HEK293 (cell line): ENCODE results near the gene TMEM208.
A peak's percentile ranks its signal among the peaks of the same experiment; 100 is the strongest.

ENCODE experiments used
- BCL11A ChIP-seq: fragments of 450-650 bp; formaldehyde crosslinking; IDR thresholded peaks from 2 replicates; pipeline ENCODE4 v1.5.1; 2016; ENCODE audit warnings: low read depth, missing biosample characterization, missing genetic modification characterization
- HOXA7 ChIP-seq: sonication (generic); formaldehyde crosslinking; IDR thresholded peaks from 2 replicates; pipeline ENCODE4 v1.8.1; 2022; ENCODE audit warnings: missing genetic modification reagents, borderline replicate concordance
- KLF10 ChIP-seq: fragments of 450-650 bp; IDR thresholded peaks from 2 replicates; pipeline ENCODE4 v1.5.1; 2018; ENCODE audit warnings: missing biosample characterization, mild to moderate bottlenecking, missing genetic modification characterization
- KLF9 ChIP-seq: fragments of 450-650 bp; formaldehyde crosslinking; IDR thresholded peaks from 2 replicates; pipeline ENCODE4 v1.5.1; 2016; ENCODE audit warnings: missing biosample characterization, missing genetic modification characterization, low read depth
- RBAK ChIP-seq: fragments of 450-650 bp; formaldehyde crosslinking; IDR thresholded peaks from 2 replicates; pipeline ENCODE4 v1.5.1; 2016; ENCODE audit warnings: missing biosample characterization, missing genetic modification characterization
- REPIN1 ChIP-seq: fragments of 450-650 bp; formaldehyde crosslinking; IDR thresholded peaks from 2 replicates; pipeline ENCODE4 v1.5.1; 2017; ENCODE audit warnings: missing biosample characterization, missing genetic modification characterization, low read depth
- SCRT2 ChIP-seq: fragments of 450-650 bp; formaldehyde crosslinking; IDR thresholded peaks from 2 replicates; pipeline ENCODE4 v1.5.1; 2016; ENCODE audit warnings: missing biosample characterization, missing genetic modification characterization
- TCF7L2 ChIP-seq: IDR thresholded peaks from 2 replicates; pipeline ENCODE4 v1.6.1; 2011; ENCODE audit warnings: low read depth, mild to moderate bottlenecking, inconsistent platforms, low read length, moderate library complexity, borderline replicate concordance
- YY2 ChIP-seq: fragments of 450-650 bp; formaldehyde crosslinking; IDR thresholded peaks from 2 replicates; pipeline ENCODE4 v1.5.1; 2016; ENCODE audit warnings: missing biosample characterization, missing genetic modification characterization
- ZBTB1 ChIP-seq: fragments of 450-650 bp; formaldehyde crosslinking; IDR thresholded peaks from 2 replicates; pipeline ENCODE4 v1.5.1; 2016; ENCODE audit warnings: missing biosample characterization, missing genetic modification characterization
- ZBTB26 ChIP-seq: fragments of 450-650 bp; formaldehyde crosslinking; optimal IDR thresholded peaks from 2 replicates; pipeline ENCODE3; 2016; ENCODE audit warnings: missing biosample characterization, mild to moderate bottlenecking, missing genetic modification characterization
- ZFP41 ChIP-seq: fragments of 450-650 bp; formaldehyde crosslinking; IDR thresholded peaks from 2 replicates; pipeline ENCODE4 v1.5.1; 2016; ENCODE audit warnings: missing biosample characterization, missing genetic modification characterization, borderline replicate concordance
- ZFP69B ChIP-seq: fragments of 450-650 bp; formaldehyde crosslinking; IDR thresholded peaks from 2 replicates; pipeline ENCODE4 v1.5.1; 2016; ENCODE audit warnings: missing biosample characterization, missing genetic modification characterization
- ZIC2 ChIP-seq: fragments of 450-650 bp; formaldehyde crosslinking; IDR thresholded peaks from 2 replicates; pipeline ENCODE4 v1.5.1; 2016; ENCODE audit warnings: missing biosample characterization, missing genetic modification characterization
- ZNF133 ChIP-seq: fragments of 450-650 bp; formaldehyde crosslinking; IDR thresholded peaks from 2 replicates; pipeline ENCODE4 v1.5.1; 2016; ENCODE audit warnings: missing biosample characterization, missing genetic modification characterization
- ZNF155 ChIP-seq: fragments of 450-650 bp; formaldehyde crosslinking; IDR thresholded peaks from 2 replicates; pipeline ENCODE4 v1.5.1; 2016; ENCODE audit warnings: missing biosample characterization, missing genetic modification characterization
- ZNF157 ChIP-seq: fragments of 450-650 bp; formaldehyde crosslinking; IDR thresholded peaks from 2 replicates; pipeline ENCODE4 v1.5.1; 2016; ENCODE audit warnings: missing biosample characterization, missing genetic modification characterization
- ZNF16 ChIP-seq: fragments of 450-650 bp; formaldehyde crosslinking; IDR thresholded peaks from 2 replicates; pipeline ENCODE4 v1.5.1; 2016; ENCODE audit warnings: low read depth, missing biosample characterization, missing genetic modification characterization
- ZNF274 ChIP-seq, 2 experiments: fragments of 200-500 bp in 1 of 2; fragments of 450-650 bp in 1 of 2; sonication (Bioruptor generic) in 1 of 2; formaldehyde crosslinking in 1 of 2; IDR thresholded peaks; 2 replicates each; pipeline versions ENCODE4 v1.5.1 to v1.6.1; 2014 to 2016; ENCODE audit warnings: borderline replicate concordance in 1 of 2, inconsistent platforms in 1 of 2, low read length in 1 of 2, missing biosample characterization in 1 of 2, missing genetic modification characterization in 1 of 2
- ZNF354C ChIP-seq: fragments of 450-650 bp; formaldehyde crosslinking; IDR thresholded peaks from 2 replicates; pipeline ENCODE4 v1.5.1; 2016; ENCODE audit warnings: missing biosample characterization, missing genetic modification characterization, low read depth, borderline replicate concordance
- ZNF521 ChIP-seq: fragments of 450-650 bp; formaldehyde crosslinking; IDR thresholded peaks from 2 replicates; pipeline ENCODE4 v1.5.1; 2017; ENCODE audit warnings: missing biosample characterization, mild to moderate bottlenecking, missing genetic modification characterization
- ZNF530 ChIP-seq: fragments of 450-650 bp; formaldehyde crosslinking; IDR thresholded peaks from 2 replicates; pipeline ENCODE4 v1.5.1; 2016; ENCODE audit warnings: low read depth, missing biosample characterization, missing genetic modification characterization
- ZNF571 ChIP-seq: fragments of 450-650 bp; formaldehyde crosslinking; IDR thresholded peaks from 2 replicates; pipeline ENCODE4 v1.5.0; 2017; ENCODE audit warnings: missing biosample characterization, missing genetic modification characterization
- ZNF596 ChIP-seq: fragments of 450-650 bp; IDR thresholded peaks from 2 replicates; pipeline ENCODE4 v1.5.0; 2018; ENCODE audit warnings: missing biosample characterization, mild to moderate bottlenecking, missing genetic modification characterization, moderate library complexity
- ZNF621 ChIP-seq: fragments of 450-650 bp; formaldehyde crosslinking; IDR thresholded peaks from 2 replicates; pipeline ENCODE4 v1.5.1; 2017; ENCODE audit warnings: missing biosample characterization, missing genetic modification characterization
- ZNF629 ChIP-seq: fragments of 450-650 bp; formaldehyde crosslinking; IDR thresholded peaks from 2 replicates; pipeline ENCODE4 v1.5.1; 2017; ENCODE audit warnings: missing biosample characterization, missing genetic modification characterization
- ZNF658 ChIP-seq: fragments of 450-650 bp; formaldehyde crosslinking; IDR thresholded peaks from 2 replicates; pipeline ENCODE4; 2016; ENCODE audit warnings: missing biosample characterization, missing genetic modification characterization
- ZSCAN16 ChIP-seq: fragments of 450-650 bp; formaldehyde crosslinking; IDR thresholded peaks from 2 replicates; pipeline ENCODE4 v1.5.1; 2016; ENCODE audit warnings: missing biosample characterization, missing genetic modification characterization
- ZSCAN23 ChIP-seq: fragments of 450-650 bp; formaldehyde crosslinking; IDR thresholded peaks from 2 replicates; pipeline ENCODE4 v1.5.1; 2016; ENCODE audit warnings: missing biosample characterization, missing genetic modification characterization
- ZXDB ChIP-seq: fragments of 450-650 bp; formaldehyde crosslinking; IDR thresholded peaks from 2 replicates; pipeline ENCODE4 v1.5.1; 2016; ENCODE audit warnings: missing biosample characterization, missing genetic modification characterization
- TF ChIP-seq, protein P1 (sequence below): fragments of 450-650 bp; formaldehyde crosslinking; IDR thresholded peaks from 2 replicates; pipeline ENCODE4 v1.5.1; 2016; ENCODE audit warnings: missing biosample characterization, missing genetic modification characterization
- TF ChIP-seq, protein P2 (sequence below): fragments of 450-650 bp; formaldehyde crosslinking; IDR thresholded peaks from 2 replicates; pipeline ENCODE4 v1.5.1; 2016; ENCODE audit warnings: missing biosample characterization, missing genetic modification characterization
- TF ChIP-seq, protein P3 (sequence below): fragments of 450-650 bp; formaldehyde crosslinking; IDR thresholded peaks from 2 replicates; pipeline ENCODE4 v1.5.1; 2016; ENCODE audit warnings: missing biosample characterization, missing genetic modification characterization
- TF ChIP-seq, protein P4 (sequence below): fragments of 450-650 bp; formaldehyde crosslinking; IDR thresholded peaks from 2 replicates; pipeline ENCODE4 v1.5.1; 2017; ENCODE audit warnings: missing biosample characterization, missing genetic modification characterization

Gene TMEM208

GRCh38 chr16:67226804-67227566 lies at the start of gene TMEM208 (continued):
- TF ChIP-seq ZFP69B (tag by site-specific recombination) (no peak), ZNF658 (no peak), ZNF16 (tag by site-specific recombination) (no peak), KLF10 (no peak; the same call in 1 of the 2 replicates), ZSCAN23 (tag by site-specific recombination) (no peak), ZXDB (tag by site-specific recombination) (peak; percentile 99), ZNF571 (no peak), TCF7L2 (no peak), BCL11A (tag by site-specific recombination) (no peak), ZFP41 (tag by site-specific recombination) (no peak), ZBTB1 (tag by site-specific recombination) (no peak), ZNF521 (tag by site-specific recombination) (no peak), ZNF274 (IDR thresholded peaks at IDR 0.05; ENCODE audit: low read length) (no peak), ZNF274 (tag by site-specific recombination; IDR thresholded peaks at IDR 0.05; ENCODE audit: borderline replicate concordance) (no peak), ZNF629 (peak; percentile 81), SCRT2 (tag by site-specific recombination) (no peak), ZNF155 (tag by site-specific recombination) (no peak), ZNF354C (tag by site-specific recombination) (no peak), ZSCAN16 (tag by site-specific recombination) (no peak), KLF9 (tag by site-specific recombination) (peak; percentile 88), ZNF530 (tag by site-specific recombination) (no peak), ZNF621 (tag by site-specific recombination) (no peak), RBAK (tag by site-specific recombination) (no peak), HOXA7 (CRISPR knock-in tag) (no peak), REPIN1 (tag by site-specific recombination) (no peak), ZNF596 (tag by site-specific recombination) (no peak), ZNF157 (no peak), ZBTB26 (tag by site-specific recombination) (peak; percentile 11), ZIC2 (no peak), ZNF133 (tag by site-specific recombination) (no peak), YY2 (tag by site-specific recombination) (peak; percentile 96)
- TF ChIP-seq, protein P1, sequence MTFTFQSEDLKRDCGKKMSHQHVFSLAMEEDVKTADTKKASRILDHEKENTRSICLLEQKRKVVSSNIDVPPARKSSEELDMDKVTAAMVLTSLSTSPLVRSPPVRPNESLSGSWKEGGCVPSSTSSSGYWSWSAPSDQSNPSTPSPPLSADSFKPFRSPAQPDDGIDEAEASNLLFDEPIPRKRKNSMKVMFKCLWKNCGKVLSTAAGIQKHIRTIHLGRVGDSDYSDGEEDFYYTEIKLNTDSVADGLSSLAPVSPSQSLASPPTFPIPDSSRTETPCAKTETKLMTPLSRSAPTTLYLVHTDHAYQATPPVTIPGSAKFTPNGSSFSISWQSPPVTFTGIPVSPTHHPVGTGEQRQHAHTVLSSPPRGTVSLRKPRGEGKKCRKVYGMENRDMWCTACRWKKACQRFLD (tag by site-specific recombination): no peak
- TF ChIP-seq, protein P2, sequence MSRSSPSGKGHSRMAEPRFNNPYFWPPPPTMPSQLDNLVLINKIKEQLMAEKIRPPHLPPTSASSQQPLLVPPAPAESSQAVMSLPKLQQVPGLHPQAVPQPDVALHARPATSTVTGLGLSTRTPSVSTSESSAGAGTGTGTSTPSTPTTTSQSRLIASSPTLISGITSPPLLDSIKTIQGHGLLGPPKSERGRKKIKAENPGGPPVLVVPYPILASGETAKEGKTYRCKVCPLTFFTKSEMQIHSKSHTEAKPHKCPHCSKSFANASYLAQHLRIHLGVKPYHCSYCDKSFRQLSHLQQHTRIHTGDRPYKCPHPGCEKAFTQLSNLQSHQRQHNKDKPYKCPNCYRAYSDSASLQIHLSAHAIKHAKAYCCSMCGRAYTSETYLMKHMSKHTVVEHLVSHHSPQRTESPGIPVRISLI: no peak
- TF ChIP-seq, protein P3, sequence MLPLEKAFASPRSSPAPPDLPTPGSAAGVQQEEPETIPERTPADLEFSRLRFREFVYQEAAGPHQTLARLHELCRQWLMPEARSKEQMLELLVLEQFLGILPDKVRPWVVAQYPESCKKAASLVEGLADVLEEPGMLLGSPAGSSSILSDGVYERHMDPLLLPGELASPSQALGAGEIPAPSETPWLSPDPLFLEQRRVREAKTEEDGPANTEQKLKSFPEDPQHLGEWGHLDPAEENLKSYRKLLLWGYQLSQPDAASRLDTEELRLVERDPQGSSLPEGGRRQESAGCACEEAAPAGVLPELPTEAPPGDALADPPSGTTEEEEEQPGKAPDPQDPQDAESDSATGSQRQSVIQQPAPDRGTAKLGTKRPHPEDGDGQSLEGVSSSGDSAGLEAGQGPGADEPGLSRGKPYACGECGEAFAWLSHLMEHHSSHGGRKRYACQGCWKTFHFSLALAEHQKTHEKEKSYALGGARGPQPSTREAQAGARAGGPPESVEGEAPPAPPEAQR (tag by site-specific recombination): 0 out of 2 replicates have a peak, but pooled peaks have one; percentile 38
- TF ChIP-seq, protein P4, sequence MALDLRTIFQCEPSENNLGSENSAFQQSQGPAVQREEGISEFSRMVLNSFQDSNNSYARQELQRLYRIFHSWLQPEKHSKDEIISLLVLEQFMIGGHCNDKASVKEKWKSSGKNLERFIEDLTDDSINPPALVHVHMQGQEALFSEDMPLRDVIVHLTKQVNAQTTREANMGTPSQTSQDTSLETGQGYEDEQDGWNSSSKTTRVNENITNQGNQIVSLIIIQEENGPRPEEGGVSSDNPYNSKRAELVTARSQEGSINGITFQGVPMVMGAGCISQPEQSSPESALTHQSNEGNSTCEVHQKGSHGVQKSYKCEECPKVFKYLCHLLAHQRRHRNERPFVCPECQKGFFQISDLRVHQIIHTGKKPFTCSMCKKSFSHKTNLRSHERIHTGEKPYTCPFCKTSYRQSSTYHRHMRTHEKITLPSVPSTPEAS: no peak
